Neural progenitor cell (in vitro differentiated cells): ENCODE results near the gene DDAH2.

Source experiments
- EZH2phosphoT487 ChIP-seq: fragments of 200-600 bp; sonication (generic); IDR thresholded peaks from 2 replicates; pipeline ENCODE4 v1.6.1; 2017; ENCODE audit warnings: antibody characterized with exemption
- TF ChIP-seq, protein P1 (sequence below): fragments of 200-600 bp; sonication (generic); IDR thresholded peaks from 2 replicates; pipeline ENCODE4 v1.5.1; 2017; ENCODE audit warnings: antibody characterized with exemption, mild to moderate bottlenecking

DNA sequence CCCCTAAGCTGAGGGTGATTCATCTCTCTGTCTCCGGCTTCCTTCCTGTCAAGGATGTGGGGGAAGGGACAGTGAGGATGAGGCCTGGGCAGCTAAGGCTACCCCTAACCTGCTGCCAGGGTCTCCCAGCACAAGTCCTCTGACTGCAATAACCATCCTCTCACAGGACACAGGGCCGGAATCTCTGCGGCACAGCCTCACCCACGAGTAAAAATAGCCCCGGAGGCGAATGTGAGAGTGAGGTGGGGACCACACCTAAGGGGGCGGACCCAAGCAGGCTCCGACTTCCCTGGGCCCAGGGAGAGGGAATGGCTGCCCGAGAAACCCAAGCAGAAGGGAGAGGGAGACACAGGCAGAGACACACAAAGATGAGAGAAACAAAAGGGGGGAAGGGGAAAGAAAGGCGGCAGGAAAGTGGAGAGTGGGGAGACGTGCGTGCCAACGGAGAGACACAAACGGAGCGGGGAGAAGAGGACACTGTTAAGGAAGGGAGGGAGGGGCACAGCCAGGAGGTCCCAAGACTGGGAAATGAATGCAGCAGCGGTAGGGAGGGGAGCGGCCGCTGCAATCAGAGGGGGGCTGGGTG lies 5.8 kb upstream of the DDAH2 start:
- TF ChIP-seq, protein P1, sequence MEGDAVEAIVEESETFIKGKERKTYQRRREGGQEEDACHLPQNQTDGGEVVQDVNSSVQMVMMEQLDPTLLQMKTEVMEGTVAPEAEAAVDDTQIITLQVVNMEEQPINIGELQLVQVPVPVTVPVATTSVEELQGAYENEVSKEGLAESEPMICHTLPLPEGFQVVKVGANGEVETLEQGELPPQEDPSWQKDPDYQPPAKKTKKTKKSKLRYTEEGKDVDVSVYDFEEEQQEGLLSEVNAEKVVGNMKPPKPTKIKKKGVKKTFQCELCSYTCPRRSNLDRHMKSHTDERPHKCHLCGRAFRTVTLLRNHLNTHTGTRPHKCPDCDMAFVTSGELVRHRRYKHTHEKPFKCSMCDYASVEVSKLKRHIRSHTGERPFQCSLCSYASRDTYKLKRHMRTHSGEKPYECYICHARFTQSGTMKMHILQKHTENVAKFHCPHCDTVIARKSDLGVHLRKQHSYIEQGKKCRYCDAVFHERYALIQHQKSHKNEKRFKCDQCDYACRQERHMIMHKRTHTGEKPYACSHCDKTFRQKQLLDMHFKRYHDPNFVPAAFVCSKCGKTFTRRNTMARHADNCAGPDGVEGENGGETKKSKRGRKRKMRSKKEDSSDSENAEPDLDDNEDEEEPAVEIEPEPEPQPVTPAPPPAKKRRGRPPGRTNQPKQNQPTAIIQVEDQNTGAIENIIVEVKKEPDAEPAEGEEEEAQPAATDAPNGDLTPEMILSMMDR, result no peak
- TF ChIP-seq EZH2phosphoT487, result no peak
